Measurements from ENCODE around the gene TMEM204.

DNA sequence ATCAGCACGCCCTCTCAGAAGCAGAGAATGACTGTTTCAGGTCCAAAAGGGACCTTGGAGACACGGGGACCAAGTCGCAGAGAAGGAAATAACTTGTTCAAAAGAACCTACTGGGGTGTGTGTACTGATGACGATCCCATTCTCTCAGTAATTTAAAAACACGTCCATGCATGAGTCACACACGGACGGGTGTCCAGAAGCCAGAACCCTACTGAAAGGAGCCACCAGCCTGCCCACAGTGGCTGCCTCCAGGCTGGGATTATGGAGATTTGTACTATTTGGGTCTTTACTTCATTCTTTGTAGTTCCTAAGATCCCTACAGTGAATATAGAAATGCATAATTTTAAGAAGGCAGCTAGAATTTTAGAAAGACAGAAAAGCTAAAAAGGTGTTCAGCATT, 27.8 kb downstream of the TMEM204 start:
- TF ChIP-seq ZNF600 (tag by site-specific recombination; IDR thresholded peaks at IDR 0.05), result no peak
- TF ChIP-seq, protein P1, sequence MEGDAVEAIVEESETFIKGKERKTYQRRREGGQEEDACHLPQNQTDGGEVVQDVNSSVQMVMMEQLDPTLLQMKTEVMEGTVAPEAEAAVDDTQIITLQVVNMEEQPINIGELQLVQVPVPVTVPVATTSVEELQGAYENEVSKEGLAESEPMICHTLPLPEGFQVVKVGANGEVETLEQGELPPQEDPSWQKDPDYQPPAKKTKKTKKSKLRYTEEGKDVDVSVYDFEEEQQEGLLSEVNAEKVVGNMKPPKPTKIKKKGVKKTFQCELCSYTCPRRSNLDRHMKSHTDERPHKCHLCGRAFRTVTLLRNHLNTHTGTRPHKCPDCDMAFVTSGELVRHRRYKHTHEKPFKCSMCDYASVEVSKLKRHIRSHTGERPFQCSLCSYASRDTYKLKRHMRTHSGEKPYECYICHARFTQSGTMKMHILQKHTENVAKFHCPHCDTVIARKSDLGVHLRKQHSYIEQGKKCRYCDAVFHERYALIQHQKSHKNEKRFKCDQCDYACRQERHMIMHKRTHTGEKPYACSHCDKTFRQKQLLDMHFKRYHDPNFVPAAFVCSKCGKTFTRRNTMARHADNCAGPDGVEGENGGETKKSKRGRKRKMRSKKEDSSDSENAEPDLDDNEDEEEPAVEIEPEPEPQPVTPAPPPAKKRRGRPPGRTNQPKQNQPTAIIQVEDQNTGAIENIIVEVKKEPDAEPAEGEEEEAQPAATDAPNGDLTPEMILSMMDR (tag by site-specific recombination; IDR thresholded peaks at IDR 0.05), result no peak
- no peak for TF ChIP-seq ZNF19 (tag by site-specific recombination; IDR thresholded peaks at IDR 0.05; ENCODE audit: low read depth)
- TF ChIP-seq ZNF214 (tag by site-specific recombination; IDR thresholded peaks at IDR 0.05; ENCODE audit: borderline replicate concordance), result no peak
- no peak for TF ChIP-seq ATF2 (tag by site-specific recombination; IDR thresholded peaks at IDR 0.05; ENCODE audit: low read depth)
- no peak for TF ChIP-seq ZNF423 (tag by site-specific recombination; IDR thresholded peaks at IDR 0.05)
- TF ChIP-seq, protein P2, sequence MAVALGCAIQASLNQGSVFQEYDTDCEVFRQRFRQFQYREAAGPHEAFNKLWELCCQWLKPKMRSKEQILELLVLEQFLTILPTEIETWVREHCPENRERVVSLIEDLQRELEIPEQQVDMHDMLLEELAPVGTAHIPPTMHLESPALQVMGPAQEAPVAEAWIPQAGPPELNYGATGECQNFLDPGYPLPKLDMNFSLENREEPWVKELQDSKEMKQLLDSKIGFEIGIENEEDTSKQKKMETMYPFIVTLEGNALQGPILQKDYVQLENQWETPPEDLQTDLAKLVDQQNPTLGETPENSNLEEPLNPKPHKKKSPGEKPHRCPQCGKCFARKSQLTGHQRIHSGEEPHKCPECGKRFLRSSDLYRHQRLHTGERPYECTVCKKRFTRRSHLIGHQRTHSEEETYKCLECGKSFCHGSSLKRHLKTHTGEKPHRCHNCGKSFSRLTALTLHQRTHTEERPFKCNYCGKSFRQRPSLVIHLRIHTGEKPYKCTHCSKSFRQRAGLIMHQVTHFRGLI (tag by site-specific recombination; IDR thresholded peaks at IDR 0.05), result no peak
- TF ChIP-seq ZNF76 (tag by site-specific recombination; IDR thresholded peaks at IDR 0.05; ENCODE audit: borderline replicate concordance, low read depth), result no peak
- no peak for TF ChIP-seq ZNF645 (tag by site-specific recombination; IDR thresholded peaks at IDR 0.05)
- no peak for TF ChIP-seq YY1 (tag by site-specific recombination; IDR thresholded peaks at IDR 0.05)
